ENCODE results near the gene LHX5.
"Not testable (repeated sequence)": the region's sequence is repeated elsewhere in the genome, so short reads cannot be mapped to it uniquely, and the experiment has no call there.

Gene LHX5

GRCh38 chr12:113471619-113472171 is at the start of gene LHX5:
TSS of gene LHX5 (minus strand) at chr12:113471871. CDS start at chr12:113471498, 373 bp downstream.
- no peak for DNase-seq

DNA sequence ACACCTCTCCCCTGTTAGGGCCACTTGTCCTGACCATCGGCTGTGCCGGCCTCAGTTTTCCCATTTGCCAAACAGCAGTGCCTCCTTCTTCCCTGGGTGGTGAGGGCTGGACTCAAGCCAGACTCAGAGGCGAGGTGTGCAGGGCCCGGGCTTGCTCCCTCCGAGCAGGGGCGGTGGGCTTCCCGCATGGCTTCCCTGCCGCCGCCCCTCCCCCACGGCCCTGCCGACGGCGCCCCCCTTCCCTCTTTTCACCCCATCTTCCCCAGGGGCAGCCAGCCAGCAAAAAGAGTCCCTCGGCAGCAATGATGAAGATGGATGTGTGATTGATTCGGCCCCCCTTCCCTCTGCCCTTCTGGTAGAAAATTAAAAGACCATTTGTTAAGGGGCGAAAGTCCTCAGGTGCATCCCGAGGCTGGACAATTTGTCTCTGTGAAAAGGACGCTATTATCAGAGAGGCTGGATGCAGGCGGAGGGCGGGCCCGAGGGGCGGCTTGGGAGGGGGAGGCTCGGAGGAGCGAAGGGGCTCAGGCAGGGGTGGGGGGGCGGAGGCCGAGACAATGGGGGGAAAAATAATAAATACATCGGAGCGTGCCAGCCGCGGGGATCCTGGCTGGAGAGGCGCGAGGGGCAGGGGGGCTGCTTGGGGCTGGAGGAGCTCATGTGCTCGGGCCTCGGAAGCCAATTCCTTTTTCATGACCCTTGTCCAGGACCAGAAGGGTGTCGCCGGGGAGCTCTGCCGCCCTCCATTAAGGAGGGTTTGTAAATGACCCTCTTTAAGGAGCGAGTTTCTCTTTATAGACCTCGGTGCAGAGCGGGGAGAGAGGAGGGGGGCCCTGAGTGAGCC is 48.0 kb upstream of the LHX5 start:
- no peak for DNase-seq

- no peak for DNase-seq
These were observed 43.6 kb upstream of the LHX5 start for GRCh38 chr12:113515082-113515856.

GRCh38 chr12:113514602-113515001 is 42.9 kb upstream of the LHX5 start:
- no peak for DNase-seq

- DNase-seq, result no peak
These were observed 40.9 kb upstream of the LHX5 start for GRCh38 chr12:113512568-113512967.

GRCh38 chr12:113506867-113507266 is 35.2 kb upstream of the LHX5 start:
- DNase-seq, result peak in 1 of 2 experiments; percentile 29

GRCh38 chr12:113505941-113506340 is 34.3 kb upstream of the LHX5 start:
- DNase-seq, result no peak

GRCh38 chr12:113504917-113505316 is 33.2 kb upstream of the LHX5 start:
- DNase-seq, result no peak

- DNase-seq, result no peak
These were observed 29.2 kb upstream of the LHX5 start for GRCh38 chr12:113500782-113501311.

DNA sequence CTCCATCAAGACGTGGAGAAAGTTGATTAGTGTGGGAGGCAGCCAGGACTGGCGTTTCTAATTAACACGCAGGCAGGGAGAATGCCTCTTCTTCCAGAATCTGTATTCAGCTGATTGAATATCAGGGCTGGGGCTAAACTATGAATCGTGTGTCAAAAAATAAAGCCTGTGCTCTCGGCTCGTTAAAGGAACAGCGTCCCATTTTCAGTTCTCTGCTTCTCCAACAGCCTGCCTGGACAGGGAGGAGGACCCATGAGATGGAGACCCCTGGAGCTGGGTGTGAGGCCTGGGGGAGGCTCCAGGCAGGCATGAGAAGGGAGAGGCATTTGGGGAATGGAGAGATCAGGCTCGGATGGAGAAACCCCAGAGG is 28.6 kb upstream of the LHX5 start:
- no peak for DNase-seq

- no peak for DNase-seq
These were observed 26.8 kb upstream of the LHX5 start for GRCh38 chr12:113498490-113498889.

GRCh38 chr12:113497693-113498092 is 26.0 kb upstream of the LHX5 start:
- DNase-seq, result peak in 1 of 2 experiments; percentile 14

GRCh38 chr12:113495941-113496340 is 24.3 kb upstream of the LHX5 start:
- not testable (repeated sequence) for DNase-seq

- no peak for DNase-seq
These were observed 16.7 kb upstream of the LHX5 start for GRCh38 chr12:113488322-113488721.

GRCh38 chr12:113486722-113487121 is 15.1 kb upstream of the LHX5 start:
- no peak for DNase-seq

GRCh38 chr12:113485330-113485729 is 13.7 kb upstream of the LHX5 start:
- no peak for DNase-seq

- no peak for DNase-seq
These were observed 10.7 kb upstream of the LHX5 start for GRCh38 chr12:113482334-113482733.

DNA sequence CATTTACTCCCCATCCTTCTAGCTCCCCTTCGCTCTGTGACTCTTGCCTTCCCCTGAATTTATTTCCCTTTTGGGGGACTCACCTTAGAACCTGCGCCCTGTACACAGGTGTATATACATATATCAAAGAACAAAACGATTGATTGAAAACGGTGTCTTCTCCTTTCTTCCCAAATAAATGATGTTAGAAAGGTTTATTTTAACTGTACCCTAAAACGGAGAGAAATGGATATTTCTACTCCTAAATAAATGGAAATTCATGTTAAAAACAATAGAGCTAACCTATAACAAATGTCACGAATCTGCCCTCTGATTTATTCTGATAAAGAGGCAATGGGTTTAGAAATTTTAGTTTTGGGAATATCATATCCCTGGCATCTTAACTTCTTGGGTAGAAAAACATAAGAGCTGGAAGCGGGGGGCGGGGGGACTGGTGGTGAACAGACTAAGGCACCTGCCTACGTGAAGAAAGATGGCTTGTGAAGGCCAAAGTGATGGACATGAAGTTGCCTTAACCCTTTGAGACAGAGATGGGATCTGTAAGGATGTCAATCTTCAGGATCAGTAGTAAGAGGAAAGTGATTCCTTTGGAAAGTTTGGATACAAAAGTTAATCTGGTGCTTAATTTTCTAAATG is 8.8 kb upstream of the LHX5 start:
- DNase-seq, result no peak

DNA sequence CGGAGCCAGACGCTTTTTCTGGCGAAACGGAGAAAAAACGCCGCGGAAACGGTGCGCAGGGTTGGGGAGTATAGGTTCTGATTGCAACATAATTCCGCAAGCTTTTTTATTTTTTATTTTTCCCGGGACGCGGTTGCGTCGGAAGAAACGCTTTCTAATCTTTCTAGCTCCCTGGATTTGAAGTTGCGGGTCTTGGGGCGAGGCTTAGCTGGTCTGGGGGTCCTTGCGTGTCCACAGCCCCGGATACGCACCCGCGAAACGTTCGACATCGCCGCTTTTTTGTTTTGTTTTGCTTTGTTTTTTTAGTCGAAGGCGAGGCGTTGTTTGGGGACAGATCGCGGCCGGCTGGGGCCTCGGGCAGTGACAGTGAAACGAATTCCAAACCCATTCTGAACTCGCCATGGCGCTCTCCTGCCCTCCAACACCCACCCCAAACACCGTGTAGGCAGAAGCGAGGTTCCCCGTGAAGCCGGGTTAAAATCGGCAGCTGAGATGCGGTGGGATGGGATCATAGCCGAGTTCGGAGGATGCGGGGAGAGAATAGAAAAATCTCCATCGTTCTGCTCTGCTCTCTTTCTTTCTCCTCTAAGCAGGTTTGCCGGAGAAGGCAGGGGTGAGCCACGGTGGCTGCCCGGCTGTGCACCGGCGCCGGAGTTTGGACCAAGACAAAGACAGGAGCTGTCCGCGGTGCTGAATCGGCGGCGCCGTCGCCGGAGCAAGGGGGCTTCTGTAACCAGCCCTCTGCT is 8.1 kb upstream of the LHX5 start:
- DNase-seq, result no peak

DNA sequence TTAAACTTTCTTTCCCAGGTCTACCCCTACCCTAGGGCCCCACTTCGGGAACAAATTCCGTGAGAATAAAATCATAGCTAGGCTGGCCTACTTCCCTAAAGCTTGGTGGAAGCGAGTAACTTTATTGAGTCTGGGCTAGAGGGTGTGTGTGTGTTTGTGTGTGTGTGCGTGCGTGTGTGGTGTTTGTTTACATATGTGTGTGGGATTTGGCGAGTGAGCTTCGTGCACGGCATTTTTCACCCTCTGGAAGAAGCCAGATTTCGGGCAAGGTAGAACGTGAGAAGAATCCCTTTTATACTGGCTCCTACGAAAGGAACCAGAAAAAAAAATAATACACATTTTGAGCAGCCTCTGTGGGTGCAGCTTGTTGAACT is 7.5 kb upstream of the LHX5 start:
- DNase-seq, result no peak

- no peak for DNase-seq
These were observed 6.8 kb upstream of the LHX5 start for GRCh38 chr12:113478351-113479011.

GRCh38 chr12:113477842-113478215 is 6.2 kb upstream of the LHX5 start:
- no peak for DNase-seq

Measured in SHP77 (cell line).